IMR-90 (cell line): ENCODE data around the gene BPIFA1.

Experiments
- CHD1 ChIP-seq: IDR thresholded peaks from 2 replicates; pipeline ENCODE4 v1.6.1; 2012; ENCODE audit warnings: low read depth, low read length, improper control_type of control experiment
- MAFK ChIP-seq: IDR thresholded peaks from 2 replicates; pipeline ENCODE4 v1.6.1; 2012; ENCODE audit warnings: low read depth, low read length, improper control_type of control experiment
- MXI1 ChIP-seq: IDR thresholded peaks from 2 replicates; pipeline ENCODE4 v1.6.1; 2012; ENCODE audit warnings: low read depth, mild to moderate bottlenecking, low read length, moderate library complexity, borderline replicate concordance
- POLR2A ChIP-seq: IDR thresholded peaks from 2 replicates; pipeline ENCODE4 v1.6.1; 2012; ENCODE audit warnings: mild to moderate bottlenecking, low read depth, low read length
- RAD21 ChIP-seq: IDR thresholded peaks from 2 replicates; pipeline ENCODE4 v1.6.1; 2012; ENCODE audit warnings: low read length, improper control_type of control experiment
- RCOR1 ChIP-seq: IDR thresholded peaks from 2 replicates; pipeline ENCODE4 v1.6.1; 2012; ENCODE audit warnings: mild to moderate bottlenecking, low read length, improper control_type of control experiment; ENCODE audit not compliant: insufficient replicate concordance
- RFX5 ChIP-seq: IDR thresholded peaks from 2 replicates; pipeline ENCODE4 v1.8.0; 2012; ENCODE audit warnings: low read depth, mild to moderate bottlenecking, low read length, moderate library complexity
- SMC3 ChIP-seq: fragments of 150-350 bp; IDR thresholded peaks from 2 replicates; pipeline ENCODE4 v1.6.1; 2016; ENCODE audit warnings: low read depth, mild to moderate bottlenecking, antibody characterized with exemption, low read length, moderate library complexity
- TF ChIP-seq, protein P1 (sequence below): conservative IDR thresholded peaks from 2 replicates; pipeline ENCODE4 v1.5.1; 2012; ENCODE audit warnings: mild to moderate bottlenecking, low read depth, low read length, improper control_type of control experiment

DNA sequence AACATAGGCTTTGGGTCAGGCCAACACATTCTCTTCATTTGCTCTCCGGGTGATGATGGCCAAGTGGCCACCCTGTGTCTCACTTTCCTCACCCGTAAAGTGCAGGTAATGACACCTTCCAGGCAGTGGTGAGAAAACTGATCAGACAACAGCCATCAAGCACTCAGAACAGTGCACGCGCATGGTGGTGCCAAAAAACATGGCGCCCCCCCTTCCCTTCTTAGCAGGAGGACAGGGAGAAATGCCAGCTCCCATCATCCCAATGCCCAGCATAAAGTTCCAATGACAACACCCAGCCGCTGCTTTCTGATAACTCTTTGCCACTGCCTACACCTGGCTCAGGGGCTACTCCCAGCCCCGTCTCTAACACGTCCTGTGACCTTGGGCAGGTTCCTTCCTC is 55.6 kb downstream of the BPIFA1 start:
- no peak for TF ChIP-seq RAD21
- TF ChIP-seq, protein P1, sequence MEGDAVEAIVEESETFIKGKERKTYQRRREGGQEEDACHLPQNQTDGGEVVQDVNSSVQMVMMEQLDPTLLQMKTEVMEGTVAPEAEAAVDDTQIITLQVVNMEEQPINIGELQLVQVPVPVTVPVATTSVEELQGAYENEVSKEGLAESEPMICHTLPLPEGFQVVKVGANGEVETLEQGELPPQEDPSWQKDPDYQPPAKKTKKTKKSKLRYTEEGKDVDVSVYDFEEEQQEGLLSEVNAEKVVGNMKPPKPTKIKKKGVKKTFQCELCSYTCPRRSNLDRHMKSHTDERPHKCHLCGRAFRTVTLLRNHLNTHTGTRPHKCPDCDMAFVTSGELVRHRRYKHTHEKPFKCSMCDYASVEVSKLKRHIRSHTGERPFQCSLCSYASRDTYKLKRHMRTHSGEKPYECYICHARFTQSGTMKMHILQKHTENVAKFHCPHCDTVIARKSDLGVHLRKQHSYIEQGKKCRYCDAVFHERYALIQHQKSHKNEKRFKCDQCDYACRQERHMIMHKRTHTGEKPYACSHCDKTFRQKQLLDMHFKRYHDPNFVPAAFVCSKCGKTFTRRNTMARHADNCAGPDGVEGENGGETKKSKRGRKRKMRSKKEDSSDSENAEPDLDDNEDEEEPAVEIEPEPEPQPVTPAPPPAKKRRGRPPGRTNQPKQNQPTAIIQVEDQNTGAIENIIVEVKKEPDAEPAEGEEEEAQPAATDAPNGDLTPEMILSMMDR: no peak
- no peak for TF ChIP-seq RFX5
- no peak for TF ChIP-seq POLR2A
- TF ChIP-seq MXI1: no peak
- no peak for TF ChIP-seq MAFK
- TF ChIP-seq SMC3: no peak
- TF ChIP-seq CHD1: no peak
- TF ChIP-seq RCOR1: no peak
